ENCODE data around the gene MAPK8IP3.

MAPK8IP3 gene

DNA sequence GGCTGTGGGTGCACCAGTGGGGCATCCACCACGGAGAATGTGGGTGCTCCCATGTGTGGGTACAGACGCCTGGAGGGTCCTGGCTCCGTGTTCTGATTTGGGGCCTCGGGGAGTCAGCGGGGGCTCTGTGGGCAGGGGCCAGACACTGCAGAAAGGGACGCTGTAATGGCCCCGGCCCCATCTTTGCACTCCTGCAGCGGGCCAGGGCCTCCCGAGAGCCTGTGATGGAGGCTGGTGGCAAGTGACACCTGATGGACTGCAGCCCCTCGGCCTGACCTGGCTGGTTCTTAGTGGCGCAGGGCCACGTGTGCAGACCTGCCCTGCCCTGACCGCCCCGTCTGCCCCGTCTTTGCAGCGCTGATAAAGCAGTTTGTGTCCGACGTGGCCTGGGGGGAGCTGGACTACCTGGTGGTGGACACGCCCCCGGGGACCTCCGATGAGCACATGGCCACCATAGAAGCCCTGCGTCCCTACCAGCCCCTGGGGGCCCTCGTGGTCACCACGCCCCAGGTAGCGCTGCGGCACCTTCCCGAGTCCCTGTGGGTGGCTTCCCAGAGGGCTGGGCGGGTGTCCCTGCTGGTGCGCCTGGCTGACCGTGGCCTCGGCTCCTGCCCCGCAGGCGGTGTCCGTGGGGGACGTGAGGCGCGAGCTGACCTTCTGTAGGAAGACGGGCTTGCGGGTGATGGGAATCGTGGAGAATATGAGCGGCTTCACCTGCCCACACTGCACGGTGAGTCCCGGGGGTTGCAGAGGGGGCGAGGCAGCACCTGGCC, 81.5 kb downstream of the MAPK8IP3 start:
- DNase-seq (ENCODE audit: low read depth): no peak
- TF ChIP-seq, protein P1, sequence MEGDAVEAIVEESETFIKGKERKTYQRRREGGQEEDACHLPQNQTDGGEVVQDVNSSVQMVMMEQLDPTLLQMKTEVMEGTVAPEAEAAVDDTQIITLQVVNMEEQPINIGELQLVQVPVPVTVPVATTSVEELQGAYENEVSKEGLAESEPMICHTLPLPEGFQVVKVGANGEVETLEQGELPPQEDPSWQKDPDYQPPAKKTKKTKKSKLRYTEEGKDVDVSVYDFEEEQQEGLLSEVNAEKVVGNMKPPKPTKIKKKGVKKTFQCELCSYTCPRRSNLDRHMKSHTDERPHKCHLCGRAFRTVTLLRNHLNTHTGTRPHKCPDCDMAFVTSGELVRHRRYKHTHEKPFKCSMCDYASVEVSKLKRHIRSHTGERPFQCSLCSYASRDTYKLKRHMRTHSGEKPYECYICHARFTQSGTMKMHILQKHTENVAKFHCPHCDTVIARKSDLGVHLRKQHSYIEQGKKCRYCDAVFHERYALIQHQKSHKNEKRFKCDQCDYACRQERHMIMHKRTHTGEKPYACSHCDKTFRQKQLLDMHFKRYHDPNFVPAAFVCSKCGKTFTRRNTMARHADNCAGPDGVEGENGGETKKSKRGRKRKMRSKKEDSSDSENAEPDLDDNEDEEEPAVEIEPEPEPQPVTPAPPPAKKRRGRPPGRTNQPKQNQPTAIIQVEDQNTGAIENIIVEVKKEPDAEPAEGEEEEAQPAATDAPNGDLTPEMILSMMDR (IDR thresholded peaks at IDR 0.05; ENCODE audit: insufficient read depth, low read depth, low read length, missing control alignments): no peak
- H3K4me3 ChIP-seq (ENCODE audit: low read depth, low read length): no peak overlapping the region

DNA sequence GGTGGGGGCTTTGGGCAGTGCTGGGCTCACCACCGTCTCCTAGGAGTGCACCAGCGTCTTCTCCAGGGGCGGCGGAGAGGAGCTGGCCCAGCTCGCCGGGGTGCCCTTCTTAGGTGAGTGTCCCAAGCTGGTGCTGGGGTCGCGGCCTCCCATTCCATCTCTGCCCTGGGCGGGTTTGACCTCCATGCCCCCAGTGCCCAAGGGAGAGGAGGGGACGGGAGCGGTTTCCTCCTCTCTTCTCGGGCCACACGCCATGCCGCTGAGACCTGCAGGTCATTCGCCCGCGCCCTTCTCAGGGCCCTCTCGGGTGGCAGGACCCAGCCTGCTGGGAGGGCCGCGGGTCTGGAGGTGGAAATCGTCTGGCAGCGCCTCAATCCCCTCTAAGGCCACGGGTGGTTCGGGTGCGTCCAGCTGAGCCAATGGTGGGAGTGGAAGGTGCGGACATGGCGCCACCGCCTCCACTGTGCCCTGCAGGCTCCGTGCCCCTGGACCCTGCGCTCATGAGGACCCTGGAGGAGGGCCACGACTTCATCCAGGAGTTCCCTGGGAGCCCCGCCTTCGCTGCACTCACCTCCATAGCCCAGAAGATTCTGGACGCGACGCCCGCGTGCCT, 82.2 kb downstream of the MAPK8IP3 start:
- H3K4me3 ChIP-seq (ENCODE audit: low read depth, low read length): no peak overlapping the region
- DNase-seq (ENCODE audit: low read depth): no peak
- TF ChIP-seq, protein P1 (IDR thresholded peaks at IDR 0.05; ENCODE audit: insufficient read depth, low read depth, low read length, missing control alignments): no peak

DNA sequence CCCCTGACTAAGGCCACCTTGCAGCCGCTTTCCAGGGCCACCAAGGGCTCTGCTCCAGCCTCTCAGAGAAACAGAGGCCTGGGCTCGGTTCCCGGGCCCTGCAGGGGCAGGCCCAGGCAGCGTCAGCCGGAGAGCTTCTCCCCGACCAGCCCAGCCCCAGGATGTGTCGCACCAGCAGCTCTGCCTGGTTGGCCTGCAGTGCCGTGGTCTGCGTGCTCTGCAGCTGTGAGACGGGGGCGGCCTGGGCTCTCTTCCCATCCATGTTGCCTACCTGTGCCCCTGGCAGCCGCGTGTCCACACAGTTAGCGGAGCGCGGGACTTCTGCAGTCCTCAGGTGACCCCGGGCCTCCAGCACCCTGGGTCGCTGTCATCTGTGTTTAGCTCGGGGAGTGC, 82.7 kb downstream of the MAPK8IP3 start:
- TF ChIP-seq, protein P1 (IDR thresholded peaks at IDR 0.05; ENCODE audit: insufficient read depth, low read depth, low read length, missing control alignments): no peak
- DNase-seq (ENCODE audit: low read depth): no peak
- no peak overlapping the region for H3K4me3 ChIP-seq (ENCODE audit: low read depth, low read length)

DNA sequence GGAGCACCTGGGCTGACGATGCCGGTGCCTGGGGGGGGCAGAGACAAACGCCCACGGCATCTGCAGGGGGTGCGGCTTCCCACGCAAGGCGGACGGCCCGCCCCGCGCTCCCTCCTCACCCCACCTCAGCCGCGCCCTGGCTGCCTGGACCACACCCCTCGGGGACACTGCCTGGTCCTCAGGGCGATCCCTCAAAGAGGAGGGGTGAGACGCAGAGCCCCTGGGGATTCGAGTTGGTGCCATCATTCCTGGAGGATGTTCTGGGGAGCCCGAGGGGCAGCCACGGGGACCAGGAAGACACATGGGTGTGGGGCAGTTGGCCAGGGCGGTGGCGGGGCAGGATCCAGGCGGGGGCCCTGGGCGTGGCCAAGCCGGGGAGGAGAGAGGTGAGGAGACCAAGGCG, 83.6 kb downstream of the MAPK8IP3 start:
- no peak overlapping the region for H3K4me3 ChIP-seq (ENCODE audit: low read depth, low read length)
- TF ChIP-seq, protein P1 (IDR thresholded peaks at IDR 0.05; ENCODE audit: insufficient read depth, low read depth, low read length, missing control alignments): no peak
- no peak for DNase-seq (ENCODE audit: low read depth)

DNA sequence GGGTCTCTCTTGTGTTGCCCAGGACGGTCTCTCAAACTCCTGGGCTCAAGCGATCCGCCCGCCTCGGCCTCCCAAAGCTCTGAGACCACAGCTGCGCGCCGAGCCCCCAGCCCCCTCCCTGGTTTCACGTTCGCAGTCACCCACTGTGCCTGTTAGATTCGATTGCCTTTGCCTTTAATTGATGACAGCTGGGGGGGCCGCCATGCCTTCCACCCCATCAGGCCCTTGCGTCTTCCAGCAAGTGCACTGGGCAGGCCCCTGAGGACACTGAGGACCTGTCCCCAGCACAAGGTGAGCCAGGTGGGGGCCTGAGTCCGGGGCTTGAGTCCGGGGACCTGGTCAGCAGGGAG, 84.2 kb downstream of the MAPK8IP3 start:
- TF ChIP-seq, protein P1 (IDR thresholded peaks at IDR 0.05; ENCODE audit: insufficient read depth, low read depth, low read length, missing control alignments): no peak
- DNase-seq (ENCODE audit: low read depth): no peak

DNA sequence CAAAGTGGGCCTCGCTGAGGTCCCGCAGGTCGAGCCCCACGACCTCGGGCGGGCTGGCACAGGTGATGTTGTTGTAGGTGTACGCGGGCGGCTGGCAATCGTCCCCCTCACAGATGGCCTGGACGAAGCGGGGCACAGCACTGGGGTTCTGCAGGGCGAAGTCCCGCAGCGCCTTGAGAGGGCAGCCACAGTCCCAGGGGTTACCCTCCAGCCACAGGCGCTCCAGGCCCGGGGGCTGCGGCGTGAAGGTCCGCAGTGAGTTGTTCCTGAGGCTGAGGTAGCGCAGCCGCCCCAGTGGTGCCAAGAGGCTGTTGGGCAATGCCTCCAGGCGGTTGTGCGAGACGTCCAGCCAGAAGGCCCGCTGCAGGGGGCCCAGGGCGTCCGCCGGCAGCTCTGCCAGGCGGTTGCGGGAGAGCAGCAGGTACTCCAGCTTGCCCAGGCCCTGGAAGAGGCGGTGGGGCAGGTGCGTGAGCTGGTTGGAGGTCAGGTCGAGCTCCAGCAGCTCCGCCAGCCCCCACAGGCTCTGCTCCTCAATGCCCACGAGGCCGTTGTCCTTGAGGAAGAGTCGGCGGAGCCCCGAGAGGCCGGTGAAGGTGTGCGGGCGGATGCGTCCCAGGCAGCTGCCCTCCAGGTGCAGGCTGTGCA, 84.7 kb downstream of the MAPK8IP3 start:
- TF ChIP-seq, protein P1 (IDR thresholded peaks at IDR 0.05; ENCODE audit: insufficient read depth, low read depth, low read length, missing control alignments): no peak
- H3K4me3 ChIP-seq (ENCODE audit: low read depth, low read length): no peak overlapping the region
- DNase-seq (ENCODE audit: low read depth): no peak

More for the DNA sequence above, 84.2 kb downstream of the MAPK8IP3 start:
- H3K4me3 ChIP-seq (ENCODE audit: low read depth, low read length): no peak overlapping the region
